ENCODE results near the gene ISM1.

GRCh38 chr20:13318871-13319521 is 97.9 kb downstream of the ISM1 start:
- no peak for TF ChIP-seq CTCF (conservative IDR thresholded peaks at IDR 0.05 in 1 of 2, IDR thresholded peaks at IDR 0.05 in 1 of 2; ENCODE audit: low read depth in 1 of 2, low read length in 2 of 2)
- TF ChIP-seq EZH2 (IDR thresholded peaks at IDR 0.05; ENCODE audit: low read length, missing control alignments): no peak
